ENCODE measurements around the gene DUSP1. TPM values are rescaled to one million over a fixed set of nuclear protein-coding genes. Genes with fewer than 3 reads are reported as not detected.

DUSP1 gene
- total and polyA plus RNA-seq, 10 of the 15 experiments (the other 5 are each of a cell fraction or from before 2014, with no cell fraction given): 1.4 to 6.2 (median 3.9) TPM

- TF ChIP-seq ZBTB40 (IDR thresholded peaks at IDR 0.05; ENCODE audit: borderline replicate concordance) (no peak), SMAD1 (IDR thresholded peaks at IDR 0.05; ENCODE audit: low read depth, partially characterized antibody) (no peak), SUZ12 (IDR thresholded peaks at IDR 0.05; ENCODE audit: unreplicated experiment) (no peak), SUPT20H (IDR thresholded peaks at IDR 0.05; ENCODE audit: borderline replicate concordance, control insufficient read depth, low read depth, low read length) (no peak), NR2C2 (IDR thresholded peaks at IDR 0.05; ENCODE audit: borderline replicate concordance, control insufficient read depth, insufficient read length, low read depth) (no peak), HSF1 (IDR thresholded peaks at IDR 0.05; ENCODE audit: low read depth, low read length) (no peak), ZNF592 (IDR thresholded peaks at IDR 0.05) (no peak), REST (IDR thresholded peaks at IDR 0.05; ENCODE audit: low read depth, low read length) (no peak), SKIL (IDR thresholded peaks at IDR 0.05; ENCODE audit: low read depth, poor library complexity, severe bottlenecking) (no peak)
Observed at GRCh38 chr5:172791286-172791685, 20.3 kb upstream of the DUSP1 start (continued).

Measured in GM12878 (cell line).